ENCODE measurements around the gene RFX7. TPM values are rescaled to one million over a fixed set of nuclear protein-coding genes. Genes with fewer than 3 reads are reported as not detected.

RFX7 gene
- total RNA-seq, 6 experiments from 2014 or later = 4.5 to 7.1 (median 5.8) TPM

DNA sequence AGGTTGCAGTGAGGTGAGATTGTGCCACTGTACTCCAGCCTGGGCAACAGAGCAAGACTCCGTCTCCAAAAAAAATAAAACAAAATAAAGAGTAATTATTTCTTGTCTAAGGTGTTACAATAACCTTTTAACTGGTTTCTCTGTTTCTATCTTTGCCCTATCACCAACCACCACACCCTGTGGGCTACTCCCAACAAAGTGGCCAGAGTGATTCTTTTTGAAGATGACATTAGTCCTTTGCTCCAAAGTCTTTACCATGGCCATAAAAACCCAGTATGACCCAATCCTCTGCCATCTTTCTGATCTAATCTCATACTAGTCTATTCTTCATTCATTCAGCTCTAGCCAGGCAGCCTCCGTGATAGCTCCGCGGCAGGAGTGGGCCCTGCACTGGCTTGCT lies 62.8 kb downstream of the RFX7 start:
- WGBS (ENCODE audit: insufficient coverage, low coverage, low lambda C conversion rate, missing lambda C conversion rate) = 97% methylated on average over 4 of the region's 4 CpGs
- TF ChIP-seq POLR2A (IDR thresholded peaks at IDR 0.05) = no peak
- TF ChIP-seq CTCF (IDR thresholded peaks at IDR 0.05) = no peak
- no peak for ATAC-seq

DNA sequence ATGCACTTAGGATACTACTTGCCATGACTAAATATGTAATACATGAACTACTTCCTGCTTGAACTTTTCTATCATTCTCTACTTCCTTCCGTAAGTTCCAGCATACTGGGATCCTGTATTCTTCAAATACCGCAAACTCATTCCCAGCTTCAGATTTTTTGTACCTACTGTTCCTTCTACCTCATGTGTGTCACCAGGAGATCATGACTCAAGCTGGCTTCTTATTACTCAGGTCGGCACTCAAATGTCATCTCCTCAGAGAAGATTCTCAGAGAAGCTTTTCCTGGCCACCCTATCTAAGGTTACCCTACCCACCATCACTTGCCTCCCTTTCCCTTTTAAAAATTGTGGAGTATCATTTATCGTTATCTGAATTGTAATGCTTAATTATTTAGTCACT lies 66.7 kb downstream of the RFX7 start:
- Histone ChIP-seq H3K36me3 (peaks cover 0 to 6% (median 0%) of the 10 kb centered on the region in 4 donors), H3K27me3 (no peaks in the 10 kb centered on the region), H3K27ac (no peak overlapping the region), H3K9me3 (no peaks in the 10 kb centered on the region), H3K4me1 (no peaks in the 10 kb centered on the region), H3K4me3 (no peak overlapping the region)
- no peak for DNase-seq
- no peak for TF ChIP-seq CTCF (IDR thresholded peaks at IDR 0.05)
- no peak for TF ChIP-seq POLR2A (IDR thresholded peaks at IDR 0.05)
- WGBS (ENCODE audit: insufficient coverage, low coverage, low lambda C conversion rate, missing lambda C conversion rate) = 94% methylated on average over 4 of the region's 4 CpGs
- intact Hi-C loops (cut with DNase I) = no loop called here
- ATAC-seq = no peak

More for the DNA sequence above, 62.8 kb downstream of the RFX7 start:
- intact Hi-C loops (cut with DNase I) = no loop called here
- no peak overlapping the region for H3K4me3 ChIP-seq
- H3K27me3 ChIP-seq = no peaks in the 10 kb centered on the region
- no peaks in the 10 kb centered on the region for H3K36me3 ChIP-seq
- no peaks in the 10 kb centered on the region for H3K4me1 ChIP-seq
- H3K9me3 ChIP-seq = no peaks in the 10 kb centered on the region
- no peak for DNase-seq
- no peak overlapping the region for H3K27ac ChIP-seq

- intact Hi-C loops (cut with DNase I) = no loop called here
- H3K27ac ChIP-seq = no peak overlapping the region
- peaks cover 0 to 13% (median 0%) of the 10 kb centered on the region in 4 donors for H3K36me3 ChIP-seq
- no peaks in the 10 kb centered on the region for H3K4me1 ChIP-seq
- WGBS (ENCODE audit: insufficient coverage, low coverage, low lambda C conversion rate, missing lambda C conversion rate) = 73% methylated on average over 1 of the region's 1 CpG
- H3K9me3 ChIP-seq = no peaks in the 10 kb centered on the region
- ATAC-seq = no peak
- no peak for DNase-seq
- no peaks in the 10 kb centered on the region for H3K27me3 ChIP-seq
- no peak overlapping the region for H3K4me3 ChIP-seq
- no peak for TF ChIP-seq CTCF (IDR thresholded peaks at IDR 0.05)
- TF ChIP-seq POLR2A (IDR thresholded peaks at IDR 0.05) = no peak
Measured at GRCh38 chr15:56175788-56176187, 67.9 kb downstream of the RFX7 start.

- TF ChIP-seq POLR2A (IDR thresholded peaks at IDR 0.05) (no peak), CTCF (IDR thresholded peaks at IDR 0.05) (no peak)
Measured at GRCh38 chr15:56174649-56175048, 69.0 kb downstream of the RFX7 start.

GRCh38 chr15:56168394-56168793 lies 75.3 kb downstream of the RFX7 start:
- no peak for TF ChIP-seq CTCF (IDR thresholded peaks at IDR 0.05)
- H3K36me3 ChIP-seq = peaks cover 0 to 16% (median 0%) of the 10 kb centered on the region in 4 donors
- intact Hi-C loops (cut with DNase I) = no loop called here
- H3K27me3 ChIP-seq = no peaks in the 10 kb centered on the region
- no peak overlapping the region for H3K27ac ChIP-seq
- H3K9me3 ChIP-seq = no peaks in the 10 kb centered on the region
- H3K4me3 ChIP-seq = no peak overlapping the region
- no peak for DNase-seq
- WGBS (ENCODE audit: insufficient coverage, low coverage, low lambda C conversion rate, missing lambda C conversion rate) = 83% methylated on average over 2 of the region's 2 CpGs
- H3K4me1 ChIP-seq = no peaks in the 10 kb centered on the region
- no peak for ATAC-seq

More at GRCh38 chr15:56174649-56175048, 69.0 kb downstream of the RFX7 start:
- 70% methylated on average over 6 of the region's 6 CpGs for WGBS (ENCODE audit: insufficient coverage, low coverage, low lambda C conversion rate, missing lambda C conversion rate)
- no peaks in the 10 kb centered on the region for H3K4me1 ChIP-seq
- no peak for DNase-seq
- H3K4me3 ChIP-seq = no peak overlapping the region
- H3K9me3 ChIP-seq = no peaks in the 10 kb centered on the region
- peaks cover 0 to 16% (median 0%) of the 10 kb centered on the region in 4 donors for H3K36me3 ChIP-seq
- H3K27me3 ChIP-seq = no peaks in the 10 kb centered on the region
- H3K27ac ChIP-seq = no peak overlapping the region
- ATAC-seq = no peak
- intact Hi-C loops (cut with DNase I) = no loop called here
